T-helper 2 cell (primary cell): ENCODE measurements around the gene KASH5.
"Not testable (repeated sequence)": the region's sequence is repeated elsewhere in the genome, so short reads cannot be mapped to it uniquely, and the experiment has no call there.

Experiments
- DNase-seq, 5 experiments: peaks; one replicate each; pipeline versions ENCODE4 v3.0.0 to v3.0.0-alpha.2; 2012 to 2022

Gene KASH5

DNA sequence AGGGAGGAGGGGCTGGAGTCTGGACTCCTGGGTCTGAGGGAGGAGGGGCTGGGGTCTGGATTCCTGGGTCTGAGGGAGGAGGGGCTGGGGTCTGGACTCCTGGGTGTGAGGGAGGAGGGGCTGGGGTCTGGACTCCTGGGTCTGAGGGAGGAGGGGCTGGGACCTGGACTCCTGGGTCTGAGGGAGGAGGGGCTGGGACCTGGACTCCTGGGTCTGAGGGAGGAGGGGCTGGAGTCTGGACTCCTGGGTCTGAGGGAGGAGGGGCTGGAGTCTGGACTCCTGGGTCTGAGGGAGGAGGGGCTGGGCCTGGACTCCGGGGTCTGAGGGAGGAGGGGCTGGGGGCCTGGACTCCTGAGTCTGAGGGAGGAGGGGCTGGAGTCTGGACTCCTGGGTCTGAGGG is 73.1 kb downstream of the KASH5 start:
- DNase-seq, result not testable (repeated sequence)

DNA sequence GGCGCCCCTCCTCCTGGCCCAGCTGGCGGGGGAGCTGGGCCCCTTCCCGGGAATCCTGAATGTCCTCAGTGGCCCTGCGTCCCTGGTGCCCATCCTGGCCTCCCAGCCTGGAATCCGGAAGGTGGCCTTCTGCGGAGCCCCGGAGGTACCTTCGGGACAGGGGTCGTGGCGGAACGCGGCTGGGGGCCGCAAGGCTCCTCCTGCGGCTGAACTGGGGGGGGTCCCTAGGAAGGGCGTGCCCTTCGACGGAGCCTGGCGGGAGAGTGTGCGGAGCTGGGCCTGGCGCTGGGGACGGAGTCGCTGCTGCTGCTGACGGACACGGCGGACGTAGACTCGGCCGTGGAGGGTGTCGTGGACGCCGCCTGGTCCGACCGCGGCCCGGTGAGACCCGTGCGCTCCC is 73.6 kb downstream of the KASH5 start:
- DNase-seq, result no peak

DNA sequence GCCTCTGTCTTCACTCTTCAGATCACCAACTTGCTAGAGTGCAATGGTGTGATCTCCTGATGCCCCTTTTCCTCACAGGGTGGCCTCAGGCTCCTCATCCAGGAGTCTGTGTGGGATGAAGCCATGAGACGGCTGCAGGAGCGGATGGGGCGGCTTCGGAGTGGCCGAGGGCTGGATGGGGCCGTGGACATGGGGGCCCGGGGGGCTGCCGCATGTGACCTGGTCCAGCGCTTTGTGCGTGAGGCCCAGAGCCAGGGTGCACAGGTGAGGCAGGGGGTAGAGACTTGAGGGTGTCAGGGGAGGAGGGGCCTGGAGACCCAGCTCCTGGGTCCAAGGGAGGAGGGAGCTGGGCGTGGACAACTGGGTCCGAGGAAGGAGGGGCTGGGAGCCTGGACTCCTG is 74.4 kb downstream of the KASH5 start:
- DNase-seq, result no peak

DNA sequence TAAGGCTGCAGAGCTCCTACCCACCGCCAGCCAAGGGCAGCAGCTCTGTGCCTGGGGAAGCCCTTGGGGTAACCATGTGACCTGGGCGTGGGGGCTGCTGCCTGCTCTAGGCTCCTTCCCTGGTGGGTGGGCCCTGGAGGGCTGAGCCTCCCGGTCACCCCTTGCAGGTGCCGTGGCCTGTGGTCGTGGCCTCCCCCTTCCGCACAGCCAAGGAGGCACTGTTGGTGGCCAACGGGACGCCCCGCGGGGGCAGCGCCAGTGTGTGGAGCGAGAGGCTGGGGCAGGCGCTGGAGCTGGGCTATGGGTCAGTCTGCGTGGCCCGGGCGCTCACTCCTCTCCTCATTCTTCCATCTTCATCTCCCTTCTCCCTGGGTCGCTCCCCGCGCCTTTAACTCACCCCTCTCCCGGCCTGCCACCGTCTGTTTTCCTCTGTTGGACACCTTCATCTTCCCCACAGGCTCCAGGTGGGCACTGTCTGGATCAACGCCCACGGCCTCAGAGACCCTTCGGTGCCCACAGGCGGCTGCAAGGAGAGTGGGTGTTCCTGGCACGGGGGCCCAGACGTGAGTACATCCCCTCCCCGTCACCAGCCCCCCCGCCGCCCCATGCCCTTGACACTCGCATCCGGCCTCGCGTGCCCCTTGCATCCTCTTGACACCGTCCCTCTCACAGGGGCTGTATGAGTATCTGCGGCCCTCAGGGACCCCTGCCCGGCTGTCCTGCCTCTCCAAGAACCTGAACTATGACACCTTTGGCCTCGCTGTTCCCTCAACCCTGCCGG is 76.1 kb downstream of the KASH5 start:
- DNase-seq, result no peak

DNA sequence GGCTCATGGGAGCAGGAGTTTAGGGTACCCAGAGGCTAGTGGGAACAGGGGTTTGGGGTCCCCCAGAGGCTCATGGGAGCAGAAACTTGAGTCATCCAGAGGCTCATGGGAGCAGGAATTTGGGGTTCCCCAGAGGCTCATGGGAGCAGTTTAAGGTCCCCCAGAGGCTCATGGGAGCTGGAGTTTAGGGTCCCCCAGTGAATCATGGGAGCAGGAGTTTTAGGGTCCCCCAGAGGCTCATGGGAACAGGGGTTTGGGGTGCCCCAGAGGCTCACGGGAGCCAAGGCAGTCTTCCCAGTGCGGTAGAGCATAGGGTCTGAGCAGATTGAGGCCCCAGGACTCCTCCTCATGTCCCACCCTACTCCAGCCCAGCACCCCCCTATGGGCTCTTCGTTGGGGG is 77.3 kb downstream of the KASH5 start:
- no peak for DNase-seq
